GM12891 (cell line): Measurements from ENCODE around the gene CEACAM19.
A peak's percentile ranks its signal among the peaks of the same experiment; 100 is the strongest.
"Not testable (repeated sequence)": the region's sequence is repeated elsewhere in the genome, so short reads cannot be mapped to it uniquely, and the experiment has no call there.

ENCODE experiments used
- DNase-seq: peaks from one replicate; pipeline ENCODE4 v3.0.0; 2011; ENCODE audit warnings: low spot score; ENCODE audit not compliant: insufficient read length
- FAIRE-seq: peaks from 2 replicates; lab custom pipeline; 2011; peaks lifted over from hg19 to GRCh38; lab: Jason Lieb, UNC
- PAX5 ChIP-seq: IDR thresholded peaks from 2 replicates; pipeline ENCODE4 v1.6.1; 2011; ENCODE audit warnings: low read length, moderate library complexity, mild to moderate bottlenecking; ENCODE audit not compliant: insufficient read depth, severe bottlenecking
- POLR2A ChIP-seq: IDR thresholded peaks from 2 replicates; pipeline ENCODE4 v1.6.1; 2011; ENCODE audit warnings: low read depth, low read length, control low read depth
- POLR2AphosphoS5 ChIP-seq: IDR thresholded peaks from 2 replicates; pipeline ENCODE4 v1.6.1; 2011; ENCODE audit warnings: low read depth, low read length, control low read depth
- POU2F2 ChIP-seq: IDR thresholded peaks from 2 replicates; pipeline ENCODE4 v1.6.1; 2011; ENCODE audit warnings: low read depth, mild to moderate bottlenecking, control low read depth, low read length, moderate library complexity
- SPI1 ChIP-seq: IDR thresholded peaks from 2 replicates; pipeline ENCODE4 v1.6.1; 2011; ENCODE audit warnings: low read depth, low read length, control low read depth
- TAF1 ChIP-seq: IDR thresholded peaks from 2 replicates; pipeline ENCODE4 v1.6.1; 2011; ENCODE audit warnings: low read depth, low read length, control low read depth

The CEACAM19 gene

GRCh38 chr19:44673510-44673909 is 2.2 kb downstream of the CEACAM19 start:
- FAIRE-seq, result no peak
- DNase-seq, result no peak

GRCh38 chr19:44675521-44675920 is 4.2 kb downstream of the CEACAM19 start:
- TF ChIP-seq SPI1, result no peak
- no peak for TF ChIP-seq POLR2A
- TF ChIP-seq PAX5, result no peak
- TF ChIP-seq POU2F2, result no peak
- TF ChIP-seq POLR2AphosphoS5, result no peak
- no peak for TF ChIP-seq TAF1

More at GRCh38 chr19:44673510-44673909, 2.2 kb downstream of the CEACAM19 start:
- TF ChIP-seq TAF1, result no peak
- TF ChIP-seq SPI1, result no peak
- no peak for TF ChIP-seq POU2F2
- no peak for TF ChIP-seq POLR2A
- no peak for TF ChIP-seq PAX5
- no peak for TF ChIP-seq POLR2AphosphoS5

GRCh38 chr19:44677019-44677811 is 5.9 kb downstream of the CEACAM19 start:
- no peak for TF ChIP-seq SPI1
- no peak for FAIRE-seq
- DNase-seq, result no peak

More at GRCh38 chr19:44675521-44675920, 4.2 kb downstream of the CEACAM19 start:
- no peak for FAIRE-seq
- no peak for DNase-seq

GRCh38 chr19:44680536-44680935 is 9.3 kb downstream of the CEACAM19 start:
- no peak for TF ChIP-seq TAF1
- TF ChIP-seq POLR2A, result no peak
- TF ChIP-seq POU2F2, result no peak
- TF ChIP-seq POLR2AphosphoS5, result no peak
- TF ChIP-seq PAX5, result no peak
- TF ChIP-seq SPI1, result no peak
- DNase-seq (no peak), FAIRE-seq (no peak)

- FAIRE-seq (no peak), DNase-seq (no peak)
- TF ChIP-seq POLR2AphosphoS5, result no peak
- no peak for TF ChIP-seq POU2F2
- no peak for TF ChIP-seq SPI1
- no peak for TF ChIP-seq TAF1
- no peak for TF ChIP-seq PAX5
- no peak for TF ChIP-seq POLR2A
Observed at GRCh38 chr19:44681992-44682790, 10.9 kb downstream of the CEACAM19 start.

GRCh38 chr19:44682807-44683206 is 11.5 kb downstream of the CEACAM19 start:
- no peak for TF ChIP-seq POU2F2
- no peak for TF ChIP-seq POLR2A
- no peak for TF ChIP-seq POLR2AphosphoS5
- TF ChIP-seq SPI1, result 0 out of 2 replicates have a peak, but pooled peaks have one; percentile 16
- TF ChIP-seq PAX5, result no peak
- no peak for TF ChIP-seq TAF1
- no peak for DNase-seq
- no peak for FAIRE-seq

- no peak for DNase-seq
- FAIRE-seq, result no peak
- TF ChIP-seq POU2F2 (no peak), TAF1 (no peak)
Observed at GRCh38 chr19:44683434-44684210, 12.3 kb downstream of the CEACAM19 start.

GRCh38 chr19:44684396-44684795 is 13.1 kb downstream of the CEACAM19 start:
- FAIRE-seq, DNase-seq: not testable (repeated sequence)

- no peak for FAIRE-seq
- DNase-seq, result no peak
- no peak for TF ChIP-seq SPI1
- TF ChIP-seq TAF1, result no peak
- TF ChIP-seq POU2F2, result no peak
- no peak for TF ChIP-seq PAX5
- TF ChIP-seq POLR2A, result no peak
- no peak for TF ChIP-seq POLR2AphosphoS5
Observed at GRCh38 chr19:44684892-44685863, 13.9 kb downstream of the CEACAM19 start.
